Measurements from ENCODE around the gene KRTAP2-1. TPM values are rescaled to one million over a fixed set of nuclear protein-coding genes. Genes with fewer than 3 reads are reported as not detected.

Gene KRTAP2-1
- total RNA-seq, 4 donors from 2014 or later = not detected

- no peaks in the 10 kb centered on the region for H3K9me3 ChIP-seq
- TF ChIP-seq POLR2A (IDR thresholded peaks at IDR 0.05) = no peak
- TF ChIP-seq CTCF (IDR thresholded peaks at IDR 0.05) = no peak
- intact Hi-C loops (cut with DNase I; ENCODE audit: low total_unique reads) = no loop called here
- H3K27me3 ChIP-seq = no peaks in the 10 kb centered on the region
- no peak within 1 kb of the TSS for H3K27ac ChIP-seq
- DNase-seq = no peak
- H3K36me3 ChIP-seq = no peaks in the 10 kb centered on the region
- no peaks in the 10 kb centered on the region for H3K4me1 ChIP-seq
- H3K4me3 ChIP-seq = no peak within 1 kb of the TSS
Observed at GRCh38 chr17:41029633-41030245, 17.4 kb downstream of the KRTAP2-1 start, which contains the start of gene KRTAP1-4. TSS of gene KRTAP1-4 (minus strand) at chr17:41030195. CDS start at chr17:41030078, 117 bp downstream.

- Histone ChIP-seq H3K4me3 (no peak within 1 kb of the TSS), H3K9me3 (no peaks in the 10 kb centered on the region), H3K27me3 (no peaks in the 10 kb centered on the region), H3K36me3 (no peaks in the 10 kb centered on the region), H3K4me1 (no peaks in the 10 kb centered on the region), H3K27ac (no peak within 1 kb of the TSS)
- intact Hi-C loops (cut with DNase I; ENCODE audit: low total_unique reads) = no loop called here
- no peak for DNase-seq
- no peak for TF ChIP-seq CTCF (IDR thresholded peaks at IDR 0.05)
- no peak for TF ChIP-seq POLR2A (IDR thresholded peaks at IDR 0.05)
Observed at GRCh38 chr17:41026715-41027471, 20.2 kb downstream of the KRTAP2-1 start, which contains the start of gene KRTAP1-5. TSS of gene KRTAP1-5 (minus strand) at chr17:41027208. CDS start at chr17:41027155, 53 bp downstream.

- H3K36me3 ChIP-seq = no peaks in the 10 kb centered on the region
- DNase-seq = no peak
- H3K9me3 ChIP-seq = no peaks in the 10 kb centered on the region
- intact Hi-C loops (cut with DNase I; ENCODE audit: low total_unique reads) = no loop called here
- TF ChIP-seq POLR2A (IDR thresholded peaks at IDR 0.05) (no peak), CTCF (IDR thresholded peaks at IDR 0.05) (no peak)
- H3K27me3 ChIP-seq = no peaks in the 10 kb centered on the region
- no peak overlapping the region for H3K27ac ChIP-seq
- no peaks in the 10 kb centered on the region for H3K4me1 ChIP-seq
- no peak overlapping the region for H3K4me3 ChIP-seq
Observed at GRCh38 chr17:41024697-41025096, 22.4 kb downstream of the KRTAP2-1 start.

- no peak for TF ChIP-seq CTCF (IDR thresholded peaks at IDR 0.05)
- TF ChIP-seq POLR2A (IDR thresholded peaks at IDR 0.05) = no peak
- H3K27ac ChIP-seq = no peak overlapping the region
- H3K9me3 ChIP-seq = no peaks in the 10 kb centered on the region
- H3K4me1 ChIP-seq = no peaks in the 10 kb centered on the region
- no peaks in the 10 kb centered on the region for H3K36me3 ChIP-seq
- H3K4me3 ChIP-seq = no peak overlapping the region
- intact Hi-C loops (cut with DNase I; ENCODE audit: low total_unique reads) = no loop called here
- DNase-seq = no peak
- no peaks in the 10 kb centered on the region for H3K27me3 ChIP-seq
Observed at GRCh38 chr17:41020336-41020735, 26.8 kb downstream of the KRTAP2-1 start.

- H3K36me3 ChIP-seq = no peaks in the 10 kb centered on the region
- no peaks in the 10 kb centered on the region for H3K4me1 ChIP-seq
- intact Hi-C loops (cut with DNase I; ENCODE audit: low total_unique reads) = no loop called here
- H3K27ac ChIP-seq = no peak overlapping the region
- no peaks in the 10 kb centered on the region for H3K27me3 ChIP-seq
- H3K4me3 ChIP-seq = no peak overlapping the region
- no peak for DNase-seq
- no peak for TF ChIP-seq CTCF (IDR thresholded peaks at IDR 0.05)
- H3K9me3 ChIP-seq = no peaks in the 10 kb centered on the region
Observed at GRCh38 chr17:41019415-41019814, 27.7 kb downstream of the KRTAP2-1 start.
